ENCODE data around the gene KCNG2.

- no peak for TF ChIP-seq CTCF (IDR thresholded peaks at IDR 0.05; ENCODE audit: low read length)
- no peak for TF ChIP-seq EZH2 (IDR thresholded peaks at IDR 0.05; ENCODE audit: borderline replicate concordance, low read length)
These were observed 136.8 kb downstream of the KCNG2 start for GRCh38 chr18:79934311-79935097.
